ENCODE results near the gene MBD3.

The MBD3 gene

DNA sequence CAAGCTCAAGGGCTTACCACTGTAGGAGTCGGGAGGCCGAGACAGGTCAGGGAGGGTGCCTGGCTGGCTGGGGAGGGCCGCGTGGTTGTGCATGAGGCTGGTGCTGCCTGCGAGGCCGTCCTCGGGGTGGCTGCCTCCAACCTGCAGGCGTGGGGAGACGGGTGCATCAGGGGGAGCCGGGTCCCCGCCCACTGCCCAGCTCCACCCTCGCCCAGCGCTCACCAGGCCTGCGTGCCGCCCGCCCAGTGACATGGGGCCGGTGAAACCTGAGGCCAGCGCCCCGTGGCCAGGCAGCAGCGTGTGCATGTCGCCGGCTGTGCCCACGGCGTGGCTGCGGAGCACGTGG is 26.4 kb upstream of the MBD3 start:
- DNase-seq (ENCODE audit: low read depth in 3 of 3), result no peak

DNA sequence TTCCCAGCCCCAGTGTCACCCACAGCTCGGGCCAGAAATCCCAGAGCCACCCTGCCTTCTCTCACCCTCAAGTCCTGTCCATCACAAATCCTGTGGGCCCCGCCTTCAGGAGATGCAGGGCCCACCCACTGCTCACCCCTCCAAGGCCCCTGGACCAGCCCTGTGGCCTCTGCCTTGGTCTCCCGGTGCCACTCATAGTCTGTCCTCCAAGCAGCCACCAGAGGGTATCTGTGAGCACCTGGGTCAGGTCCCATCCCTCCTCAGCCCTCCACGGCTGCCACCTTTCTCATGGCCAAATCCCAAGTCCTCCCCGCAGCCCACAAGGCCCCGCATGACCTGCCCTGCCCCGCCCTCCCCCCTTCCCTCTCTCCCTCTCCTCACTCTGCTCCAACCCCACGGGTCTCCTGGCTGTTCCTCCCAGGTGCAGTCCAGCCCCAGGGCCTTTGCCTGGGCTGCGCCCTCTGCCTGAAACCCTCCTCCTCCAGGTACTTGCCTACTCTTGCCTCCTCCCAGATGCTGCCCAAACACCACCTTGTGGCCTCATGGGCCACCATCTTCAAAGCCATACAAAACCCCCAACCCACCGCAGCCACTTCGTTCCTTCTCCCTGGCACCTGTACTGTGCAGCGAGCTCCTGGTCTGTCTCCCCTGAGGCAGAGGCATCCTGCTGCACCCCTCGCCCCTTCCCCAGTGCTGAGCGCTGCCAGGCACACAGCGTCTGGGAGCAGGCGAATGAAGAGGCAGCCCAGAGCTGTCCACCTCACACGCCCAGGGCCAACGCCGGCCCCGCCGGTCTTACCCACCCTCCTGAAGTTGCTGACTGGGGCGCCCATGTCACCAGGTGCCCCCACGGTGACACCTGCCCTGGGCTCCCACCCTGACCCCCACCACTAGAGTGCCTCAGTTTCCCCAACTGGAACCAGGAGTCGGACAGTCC is 25.8 kb upstream of the MBD3 start:
- DNase-seq (ENCODE audit: low read depth in 3 of 3), result no peak

DNA sequence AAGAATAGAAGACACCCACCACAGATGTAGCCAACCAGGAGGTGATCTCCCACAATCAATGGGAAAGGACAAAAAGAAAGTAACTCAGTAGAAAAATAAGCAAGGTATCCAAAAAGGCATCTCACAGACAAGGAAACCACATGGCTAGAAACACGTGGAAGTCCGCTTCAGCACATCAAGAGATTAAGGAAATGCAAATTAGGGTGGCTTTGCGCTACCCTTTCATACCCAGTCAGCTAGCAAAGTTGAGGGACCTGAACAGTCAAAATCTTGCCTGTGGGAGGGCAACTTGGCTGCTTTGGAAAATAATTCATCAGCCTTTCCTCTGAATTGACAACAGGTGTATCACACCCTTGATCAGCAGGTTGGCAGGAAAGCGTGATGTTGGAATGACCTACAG is 24.2 kb upstream of the MBD3 start:
- no peak for DNase-seq (ENCODE audit: low read depth in 3 of 3)

DNA sequence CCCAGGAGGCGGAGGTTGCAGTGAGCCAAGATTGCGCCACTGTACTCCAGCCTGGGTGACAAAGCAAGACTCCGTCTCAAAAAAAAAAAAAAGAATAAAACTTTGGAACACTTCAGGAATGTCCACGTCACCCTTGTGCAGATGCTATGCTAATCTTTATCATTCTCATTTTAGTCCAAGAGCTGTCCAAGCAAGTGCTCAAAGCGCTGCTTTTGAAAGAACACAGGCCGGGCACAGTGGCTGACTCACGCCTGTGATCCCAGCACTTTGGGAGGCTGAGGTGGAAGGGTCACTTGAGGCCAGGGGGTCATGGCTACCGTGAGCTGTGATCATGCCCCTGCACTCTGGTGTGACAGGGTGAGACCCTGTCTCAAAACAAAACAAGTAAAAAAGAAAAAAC is 23.7 kb upstream of the MBD3 start:
- DNase-seq (ENCODE audit: low read depth in 3 of 3), result no peak

DNA sequence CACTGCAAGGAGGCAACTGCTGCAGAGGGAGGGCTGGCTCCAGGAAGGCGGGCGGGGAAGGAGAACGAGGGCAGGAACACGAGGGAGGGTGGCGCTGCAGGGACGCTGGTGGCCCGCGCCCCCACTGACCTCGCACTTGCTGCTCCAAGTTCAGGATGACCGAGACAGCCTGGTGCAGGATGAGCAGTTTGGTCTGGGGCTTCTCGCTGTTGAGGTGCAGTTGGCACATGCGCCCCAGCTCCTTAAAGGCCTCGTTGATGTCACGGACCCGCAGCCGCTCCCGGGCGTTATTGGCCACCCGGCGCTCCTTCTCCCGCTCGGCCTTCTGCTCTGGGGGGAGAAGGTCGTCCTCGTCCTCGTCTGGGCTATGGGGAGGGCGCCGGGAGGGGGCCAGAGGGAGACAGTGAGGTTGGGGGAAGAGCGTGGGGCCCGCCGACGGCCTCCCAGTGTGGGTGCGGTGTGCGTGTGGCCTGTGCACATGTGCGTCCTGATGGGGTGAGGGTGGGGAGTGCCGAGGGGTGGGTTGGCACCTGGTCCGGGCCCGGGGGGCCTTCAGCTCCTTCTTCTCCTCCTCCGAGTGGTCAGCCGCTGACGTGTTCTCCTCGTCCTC is 22.6 kb upstream of the MBD3 start:
- DNase-seq (ENCODE audit: low read depth in 3 of 3), result no peak

DNA sequence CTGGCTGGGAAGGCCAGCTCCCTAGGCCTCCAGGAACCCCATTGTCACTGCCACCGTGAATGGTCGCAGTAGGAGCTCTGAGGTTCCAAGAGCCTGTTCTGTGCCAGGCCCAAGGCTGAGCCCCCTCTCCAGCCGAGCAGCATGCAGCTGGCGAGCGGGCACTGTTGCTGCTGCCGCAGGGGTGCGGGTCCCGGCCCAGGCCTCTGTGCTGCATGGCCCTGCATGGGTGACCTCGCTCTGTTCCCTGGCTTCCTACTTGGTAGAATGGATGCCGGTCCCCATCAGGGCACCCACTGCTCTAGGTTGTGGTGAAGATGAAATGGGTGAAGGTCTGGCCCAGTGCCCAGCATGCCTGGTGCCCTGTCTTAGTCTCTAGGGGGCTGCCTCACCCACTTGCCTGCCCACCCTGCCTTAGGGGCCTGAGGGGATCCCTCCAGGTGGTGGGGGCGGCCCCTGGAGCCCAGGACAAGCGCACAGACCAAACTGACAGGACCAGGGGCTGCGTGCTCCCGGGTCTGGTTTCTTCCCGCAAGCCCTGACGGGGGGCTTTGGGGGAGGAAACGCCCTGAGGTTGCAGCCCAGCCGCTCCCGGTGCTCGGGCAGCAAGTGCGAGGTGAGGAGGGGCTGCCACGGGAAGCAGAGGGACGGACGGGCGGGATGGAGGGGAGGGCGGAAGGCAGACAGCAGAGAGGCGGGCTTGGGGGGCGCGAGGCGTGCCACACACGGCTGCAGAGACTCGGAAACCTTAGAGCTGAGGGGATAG is 21.3 kb upstream of the MBD3 start:
- no peak for DNase-seq (ENCODE audit: low read depth in 3 of 3)

DNA sequence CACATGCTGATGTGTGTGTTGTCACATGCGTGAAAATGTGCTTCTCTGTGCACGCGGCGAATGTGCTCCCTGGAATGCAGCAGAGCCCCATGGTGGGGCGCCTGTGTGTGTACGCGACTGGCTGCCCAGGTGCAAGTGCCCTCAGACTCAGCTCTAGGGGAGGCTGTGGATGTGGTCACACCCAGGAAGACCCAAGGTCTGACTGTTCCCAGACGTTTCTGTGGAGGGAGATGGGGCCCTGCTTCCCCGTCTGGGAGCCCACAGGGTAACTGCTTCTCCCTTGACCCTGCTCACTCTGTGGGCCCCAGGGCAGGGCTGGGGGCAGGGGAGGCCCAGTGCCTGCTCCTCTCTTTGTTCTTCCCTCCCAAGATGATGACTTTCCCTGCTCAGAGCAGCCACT is 20.5 kb upstream of the MBD3 start:
- no peak for DNase-seq (ENCODE audit: low read depth in 3 of 3)

DNA sequence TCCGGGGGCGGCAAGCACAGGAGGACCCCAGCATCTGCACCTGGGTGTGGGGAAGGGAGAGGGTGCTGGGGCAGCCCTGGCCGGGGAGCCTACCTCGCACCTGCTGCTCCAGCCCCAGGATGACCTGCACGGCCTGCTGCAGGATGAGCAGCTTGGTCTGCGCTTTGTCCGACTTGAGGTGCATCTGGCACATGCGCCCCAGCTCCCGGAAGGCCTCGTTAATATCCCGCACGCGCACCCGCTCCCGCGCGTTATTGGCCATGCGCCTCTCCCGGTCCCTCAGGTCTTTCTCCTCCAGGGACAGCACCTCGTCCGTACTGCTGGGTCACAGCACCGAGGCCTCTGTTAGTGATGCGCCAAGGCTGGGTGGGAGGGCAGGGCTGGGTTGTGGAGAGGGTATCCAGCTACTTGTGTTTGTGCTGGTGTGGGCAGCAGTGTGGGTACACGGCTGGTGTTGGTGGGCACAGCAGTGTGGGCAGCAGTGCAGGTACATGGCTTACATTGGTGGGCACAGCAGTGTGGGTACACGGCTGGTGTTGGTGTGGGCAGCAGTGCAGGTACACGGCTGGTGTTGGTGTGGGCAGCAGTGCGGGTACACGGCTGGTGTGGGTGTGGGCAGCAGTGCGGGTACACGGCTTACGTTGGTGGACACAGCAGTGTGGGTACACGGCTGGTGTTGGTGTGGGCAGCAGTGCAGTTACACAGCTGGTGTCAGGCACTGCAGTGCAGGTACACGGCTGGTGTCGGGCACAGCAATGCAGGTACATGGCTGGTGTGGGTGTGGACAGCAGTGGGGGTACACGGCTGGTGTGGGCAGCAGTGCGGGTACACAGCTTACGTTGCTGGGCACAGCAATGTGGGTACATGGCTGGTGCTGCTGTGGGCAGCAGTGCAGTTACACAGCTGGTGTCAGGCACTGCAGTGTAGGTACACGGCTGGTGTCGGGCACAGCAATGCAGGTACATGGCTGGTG is 19.7 kb upstream of the MBD3 start:
- DNase-seq (ENCODE audit: low read depth in 3 of 3), result no peak

DNA sequence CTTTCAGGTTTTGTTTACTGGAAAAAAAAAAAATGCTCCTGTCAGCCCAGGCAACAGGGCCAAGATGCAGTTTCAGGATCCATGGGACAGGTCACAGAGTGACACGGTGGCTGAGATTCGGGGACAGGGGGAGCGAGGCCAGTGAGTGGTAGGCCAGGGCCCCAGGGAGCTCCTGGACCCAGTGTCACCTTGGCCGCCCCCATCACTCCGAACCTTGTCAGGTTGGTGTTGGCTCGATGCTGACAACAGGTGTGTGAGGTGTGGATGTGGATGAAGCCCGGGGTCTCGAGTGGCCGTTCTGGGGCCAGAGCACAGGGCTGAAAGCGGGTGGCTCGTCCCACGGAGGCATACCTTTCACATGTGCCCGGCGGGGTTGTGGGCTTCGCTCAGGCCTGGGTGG is 18.7 kb upstream of the MBD3 start:
- DNase-seq (ENCODE audit: low read depth in 3 of 3), result no peak

DNA sequence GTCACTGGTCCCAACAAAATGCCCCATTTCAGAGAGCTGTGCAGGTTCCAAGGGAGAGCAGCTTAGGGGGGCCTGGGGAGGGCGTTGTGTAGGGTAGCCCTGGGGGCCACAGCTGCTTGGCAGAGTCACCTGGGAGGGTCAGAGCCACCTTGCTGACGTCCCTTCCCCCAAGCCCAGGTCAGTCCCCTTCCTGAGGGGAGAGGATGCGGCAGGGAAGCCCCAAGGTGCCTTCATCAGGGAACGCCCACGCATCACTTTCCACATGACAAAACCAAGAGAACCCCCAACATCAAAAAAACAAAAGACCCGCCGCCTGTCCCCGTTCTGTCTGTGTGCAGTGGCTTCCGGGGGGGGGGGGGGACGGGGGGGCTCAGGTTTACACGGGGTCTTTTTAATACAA is 17.9 kb upstream of the MBD3 start:
- DNase-seq (ENCODE audit: low read depth in 3 of 3), result no peak

DNA sequence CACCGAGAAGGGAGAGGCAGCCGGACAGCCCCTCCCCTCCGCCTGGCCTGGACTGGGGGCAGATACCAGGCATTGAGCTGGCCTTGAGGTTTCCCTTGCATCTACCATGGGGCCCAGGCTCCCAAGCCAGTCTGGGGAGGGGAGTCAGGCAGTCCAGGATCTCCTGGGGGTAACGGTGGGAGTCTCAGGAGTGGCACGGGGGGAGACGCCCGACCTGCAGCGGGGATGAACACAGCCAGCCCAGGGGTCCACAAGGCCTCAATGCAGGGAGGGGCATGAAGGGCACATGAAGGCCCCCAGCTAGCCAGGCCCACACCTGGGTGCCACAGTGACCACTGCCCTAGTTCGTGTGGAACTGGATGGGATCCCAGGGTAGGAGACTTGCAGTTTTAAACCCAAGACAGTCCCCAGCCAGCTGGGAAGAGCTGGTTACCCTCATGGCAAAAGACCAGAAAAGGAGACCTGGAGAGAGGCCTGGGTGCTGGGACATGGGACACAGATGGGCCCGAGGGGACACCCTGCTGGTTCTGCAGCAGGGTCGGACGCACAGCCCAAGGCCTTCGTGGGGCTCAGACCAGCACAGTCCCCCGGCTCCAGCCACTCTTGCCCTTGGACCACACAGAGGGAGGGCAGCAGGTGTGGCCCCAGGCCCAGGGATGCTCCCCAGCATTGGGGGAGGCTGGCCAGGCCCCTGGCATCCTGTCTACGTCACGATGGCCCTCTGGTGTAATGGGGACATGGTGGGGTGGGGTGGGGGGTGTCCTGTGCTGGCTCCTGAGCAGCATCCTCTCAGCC is 17.2 kb upstream of the MBD3 start:
- no peak for DNase-seq (ENCODE audit: low read depth in 3 of 3)

DNA sequence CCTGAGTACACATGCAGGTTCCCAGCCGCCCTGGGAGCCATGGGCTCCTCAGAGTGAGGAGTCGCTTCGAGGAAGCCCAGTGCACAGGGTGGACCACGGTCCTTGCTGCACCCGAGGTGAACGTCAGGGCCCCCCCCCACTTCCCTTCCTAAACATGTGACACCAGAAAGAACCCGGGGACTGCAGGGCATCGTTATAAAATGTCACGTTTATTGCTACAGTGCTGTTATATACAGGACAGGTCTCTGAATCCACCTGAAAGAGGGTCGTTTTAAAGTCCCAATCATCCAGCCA is 16.4 kb upstream of the MBD3 start:
- no peak for DNase-seq (ENCODE audit: low read depth in 3 of 3)

DNA sequence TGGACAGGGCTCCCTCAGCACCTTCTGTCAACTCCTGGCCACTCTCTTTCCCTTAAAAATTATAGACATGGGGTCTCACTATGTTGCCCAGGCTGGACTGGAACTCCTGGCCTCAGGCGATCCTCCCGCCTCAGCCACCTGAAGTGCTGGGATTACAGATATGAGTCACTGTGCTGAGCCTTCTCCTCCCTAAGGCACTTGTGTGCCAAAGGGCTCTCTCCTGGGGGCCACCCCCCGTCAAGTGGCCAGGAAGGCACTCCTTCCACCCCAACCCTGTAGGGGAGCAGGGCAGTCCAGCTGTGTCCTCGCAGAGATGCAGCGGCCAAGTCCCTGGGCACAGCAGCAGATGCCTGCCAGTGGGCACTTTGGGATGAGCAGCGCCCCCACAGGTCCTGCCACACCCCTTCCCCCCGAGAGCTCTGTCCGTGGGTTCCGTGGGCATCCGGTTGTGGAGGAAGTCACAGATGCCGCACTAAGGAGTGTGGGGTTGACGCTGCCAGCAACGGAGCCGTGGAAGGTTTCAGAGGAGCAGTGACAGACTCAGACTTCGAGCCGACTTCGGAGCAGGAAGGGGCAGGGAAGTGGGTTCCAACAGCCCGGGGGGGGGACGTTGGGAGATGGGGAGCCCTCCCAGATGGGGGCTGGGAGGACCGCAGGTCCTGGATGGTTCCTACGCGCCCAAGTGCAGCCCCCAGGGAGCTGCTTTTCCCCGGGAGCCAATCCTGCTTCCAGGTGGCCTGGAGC is 15.9 kb upstream of the MBD3 start:
- DNase-seq (ENCODE audit: low read depth in 3 of 3), result no peak

DNA sequence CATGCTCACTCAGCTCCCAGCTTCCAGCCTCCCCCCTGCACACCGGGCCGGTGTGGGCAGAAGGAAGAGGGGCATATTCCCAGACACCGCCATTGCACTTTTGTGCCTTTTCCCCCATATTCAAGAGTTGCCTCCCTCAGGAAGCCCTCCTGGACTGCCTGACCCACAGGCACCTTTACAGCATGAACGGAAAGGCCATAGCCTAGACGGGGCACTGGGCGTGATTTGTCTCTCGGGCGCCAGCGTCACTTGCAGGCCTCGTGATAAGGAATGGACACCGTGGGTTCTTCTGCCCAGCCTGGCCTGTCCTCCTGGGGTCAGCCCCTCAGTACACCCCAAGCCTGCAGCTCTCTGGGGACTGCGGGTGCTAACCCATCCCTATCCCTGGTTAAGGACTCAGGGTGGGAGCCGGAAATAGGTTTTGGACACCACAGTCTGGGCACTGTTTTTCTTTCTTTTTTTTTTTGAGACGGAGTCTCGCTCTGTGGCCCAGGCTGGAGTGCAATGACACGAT is 13.5 kb upstream of the MBD3 start:
- no peak for DNase-seq (ENCODE audit: low read depth in 3 of 3)

DNA sequence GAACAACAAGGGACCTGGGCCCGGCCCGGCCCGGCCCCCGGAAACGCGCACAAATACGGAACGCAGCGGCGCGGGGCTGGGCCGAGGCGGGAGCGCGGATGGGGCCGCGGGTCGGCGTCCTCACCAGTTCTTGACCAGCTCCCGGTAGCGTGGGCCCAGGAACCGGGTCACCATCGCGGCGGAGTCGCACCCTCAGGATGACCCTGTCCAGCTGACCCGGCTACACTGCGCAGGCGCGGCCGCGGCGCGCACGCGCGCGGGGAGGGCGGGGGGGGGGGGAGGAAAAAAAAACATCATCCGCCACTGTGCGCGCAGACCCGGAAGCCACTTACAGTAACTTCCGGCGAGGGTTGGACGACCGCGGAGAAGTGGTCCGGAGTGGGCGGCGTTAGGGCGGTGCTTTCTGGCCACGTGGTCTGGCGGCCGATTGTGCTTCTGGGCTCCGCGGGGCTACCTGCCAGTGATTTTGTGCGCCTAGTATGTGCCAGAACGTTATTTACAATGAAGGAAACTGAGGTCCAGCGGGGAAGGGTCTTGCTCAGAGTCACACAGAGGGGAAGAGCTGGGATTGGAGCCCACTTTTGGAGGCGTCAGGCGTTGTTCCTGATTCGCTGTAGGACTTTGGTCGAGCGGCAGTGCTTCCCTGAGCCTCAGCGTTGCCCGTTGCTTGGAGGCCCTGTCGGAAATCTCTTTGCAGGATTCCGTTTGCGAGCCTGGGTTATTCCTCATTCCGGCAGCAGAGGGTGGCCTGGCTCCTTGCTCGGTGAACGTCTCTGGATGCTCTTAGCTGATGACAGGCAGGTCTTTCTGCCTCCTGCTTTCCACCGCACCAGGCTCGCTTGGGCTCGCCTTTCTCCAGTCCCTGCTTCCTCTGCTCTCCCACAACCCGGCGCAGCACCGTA is 12.8 kb upstream of the MBD3 start, which contains the start of gene UQCR11:
UQCR11 (minus strand) TSS at position 227 of the 902 bp plus-strand sequence; CDS start at position 174, 53 bp downstream.
- peak; percentile 84 to 87 (median 86) for DNase-seq (ENCODE audit: low read depth in 3 of 3)

DNA sequence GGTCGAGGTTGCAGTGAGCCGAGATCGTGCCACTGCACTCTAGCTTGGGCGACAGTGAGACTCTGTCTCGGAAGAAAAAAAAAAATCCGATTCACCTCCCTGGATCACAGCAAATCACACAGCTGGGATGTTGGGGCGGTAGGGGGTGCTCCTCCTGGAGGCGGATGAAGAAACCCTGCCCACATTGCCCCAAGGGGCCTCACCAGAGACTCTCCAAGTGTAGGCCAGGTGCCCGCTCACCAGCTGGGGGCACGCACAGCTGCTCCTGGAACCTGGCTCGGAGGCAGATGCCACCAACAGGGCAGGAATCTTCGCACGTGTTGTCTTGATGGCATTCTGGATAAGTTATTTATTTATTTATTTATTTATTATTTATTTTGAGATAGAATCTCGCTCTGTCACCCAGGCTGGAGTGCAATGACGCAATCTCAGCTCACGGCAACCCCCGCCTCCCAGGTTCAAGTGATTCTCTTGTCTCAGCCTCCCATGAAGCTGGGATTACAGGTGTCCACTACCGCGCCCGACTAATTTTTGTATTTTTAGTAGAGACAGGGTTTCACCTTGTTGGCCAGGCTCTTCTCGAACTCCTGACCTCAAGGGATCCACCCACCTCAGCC is 9.5 kb upstream of the MBD3 start:
- DNase-seq (ENCODE audit: low read depth in 3 of 3), result no peak

DNA sequence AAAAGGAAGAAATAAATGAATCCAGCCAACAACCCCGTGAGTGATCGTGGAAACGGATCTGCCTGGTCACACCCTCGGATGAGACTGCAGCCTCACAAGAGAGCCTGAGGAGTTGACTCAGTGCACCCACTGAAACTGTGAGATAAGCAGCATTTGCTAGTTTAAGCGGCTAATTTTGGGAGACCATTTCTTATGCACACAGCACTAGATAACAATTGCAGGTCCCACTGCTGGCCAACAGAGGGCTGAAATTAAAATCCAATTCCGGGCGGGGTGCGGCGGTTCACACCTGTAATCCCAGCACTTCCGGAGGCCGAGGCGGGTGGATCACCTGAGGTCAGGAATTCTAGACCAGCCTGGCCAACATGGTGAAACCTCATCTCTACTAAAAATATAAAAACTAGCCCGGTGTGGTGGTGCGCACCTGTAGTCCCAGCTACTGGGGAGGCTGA is 9.0 kb upstream of the MBD3 start:
- DNase-seq (ENCODE audit: low read depth in 3 of 3), result no peak

DNA sequence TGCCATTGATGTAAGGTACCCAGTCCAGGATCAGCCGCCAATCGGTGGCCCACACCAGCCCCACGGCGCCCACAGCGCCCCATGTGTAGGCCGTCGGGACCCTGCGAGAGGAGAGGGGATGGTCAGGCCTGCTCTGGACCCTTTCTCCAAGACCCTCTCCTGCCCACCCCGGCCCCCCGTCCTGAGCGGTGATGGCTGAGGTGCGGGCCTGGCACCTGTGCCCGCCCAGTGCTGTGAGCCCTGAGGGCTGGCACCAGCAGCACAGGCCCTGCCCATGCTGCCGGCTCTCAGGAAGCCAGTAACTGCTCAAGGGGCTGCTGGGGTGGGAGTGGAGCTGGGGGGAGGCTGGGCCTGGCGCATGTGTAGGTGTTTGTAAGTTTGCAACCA is 6.8 kb upstream of the MBD3 start:
- no peak for DNase-seq (ENCODE audit: low read depth in 3 of 3)

All from stimulated activated CD4-positive, alpha-beta T cell treated with anti-CD3 and anti-CD28 coated beads, TNF-alpha, amount 100 ng/mL, for 4 hours (primary cell).